ENCODE results near the gene TSC22D4.
"Not testable (repeated sequence)": the region's sequence is repeated elsewhere in the genome, so short reads cannot be mapped to it uniquely, and the experiment has no call there.

Gene TSC22D4

GRCh38 chr7:100478958-100479660, at the start of gene TSC22D4:
TSS of gene TSC22D4 (minus strand) at chr7:100479214. CDS start at chr7:100478038, 1,176 bp downstream.
- peak; percentile 91 for DNase-seq (ENCODE audit: low spot score)

GRCh38 chr7:100528108-100528866, 49.3 kb upstream of the TSC22D4 start:
- not testable (repeated sequence) for DNase-seq (ENCODE audit: low spot score)

- not testable (repeated sequence) for DNase-seq (ENCODE audit: low spot score)
Measured at GRCh38 chr7:100523192-100523591, 44.2 kb upstream of the TSC22D4 start.

- DNase-seq (ENCODE audit: low spot score): not testable (repeated sequence)
Measured at GRCh38 chr7:100521909-100522593, 43.0 kb upstream of the TSC22D4 start.

DNA sequence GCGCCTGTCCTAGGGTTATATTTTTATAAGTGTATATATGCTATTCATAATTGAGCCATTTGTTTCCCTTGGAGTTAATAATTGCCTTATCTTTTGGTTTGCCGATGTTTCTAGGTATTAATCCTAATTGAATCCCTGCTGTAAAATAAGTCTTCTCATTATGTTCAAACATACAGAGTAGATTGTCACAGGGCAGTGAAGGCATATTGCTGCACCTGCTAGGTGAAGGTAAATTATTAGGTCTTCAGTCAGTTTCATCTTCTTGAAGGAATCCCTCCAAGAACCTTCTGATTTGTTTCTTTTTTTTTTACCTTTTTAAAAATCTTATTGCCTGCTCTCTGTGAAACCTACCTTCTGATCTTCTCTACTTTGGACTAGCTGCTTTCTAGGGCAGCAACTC, 42.1 kb upstream of the TSC22D4 start:
- DNase-seq (ENCODE audit: low spot score): no peak

- DNase-seq (ENCODE audit: low spot score): no peak
Measured at GRCh38 chr7:100520138-100520537, 41.1 kb upstream of the TSC22D4 start.

- DNase-seq (ENCODE audit: low spot score): no peak
Measured at GRCh38 chr7:100519580-100519979, 40.6 kb upstream of the TSC22D4 start.

GRCh38 chr7:100517305-100517704, 38.3 kb upstream of the TSC22D4 start:
- no peak for DNase-seq (ENCODE audit: low spot score)

DNA sequence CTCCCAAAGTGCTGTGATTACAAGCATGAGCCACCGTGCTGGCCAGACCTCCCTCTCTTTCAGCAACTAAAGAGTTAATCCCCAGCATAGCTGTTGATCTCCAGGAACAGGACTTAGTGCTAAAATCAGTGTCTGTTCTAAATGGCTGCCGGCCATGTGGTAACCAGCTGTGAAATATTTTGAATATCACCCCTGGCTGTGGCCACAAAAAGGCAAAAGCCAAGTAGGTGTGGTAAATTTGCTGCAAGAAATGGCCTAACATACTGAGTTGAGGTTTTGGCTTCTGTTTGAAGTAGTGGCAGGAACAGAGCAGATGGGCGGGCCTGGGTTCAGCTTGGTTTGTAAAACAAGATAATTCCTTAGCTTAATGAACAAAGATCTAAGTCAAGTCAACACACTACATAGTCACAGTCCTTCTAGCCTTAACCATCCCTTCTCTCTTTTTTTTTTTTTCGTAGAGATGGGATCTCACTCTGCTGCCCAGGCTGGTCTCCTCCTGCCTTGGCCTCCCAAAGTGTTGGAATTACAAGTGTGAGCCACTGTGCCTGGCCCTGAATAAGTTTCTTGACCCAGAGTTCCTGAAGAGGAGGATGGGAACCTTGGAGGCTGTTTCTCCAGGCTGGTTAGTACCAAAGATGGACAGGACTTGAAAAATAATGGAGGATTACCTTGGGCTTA, 37.3 kb upstream of the TSC22D4 start:
- peak; percentile 64 for DNase-seq (ENCODE audit: low spot score)

GRCh38 chr7:100515072-100515532, 36.1 kb upstream of the TSC22D4 start:
- DNase-seq (ENCODE audit: low spot score): peak; percentile 92

DNA sequence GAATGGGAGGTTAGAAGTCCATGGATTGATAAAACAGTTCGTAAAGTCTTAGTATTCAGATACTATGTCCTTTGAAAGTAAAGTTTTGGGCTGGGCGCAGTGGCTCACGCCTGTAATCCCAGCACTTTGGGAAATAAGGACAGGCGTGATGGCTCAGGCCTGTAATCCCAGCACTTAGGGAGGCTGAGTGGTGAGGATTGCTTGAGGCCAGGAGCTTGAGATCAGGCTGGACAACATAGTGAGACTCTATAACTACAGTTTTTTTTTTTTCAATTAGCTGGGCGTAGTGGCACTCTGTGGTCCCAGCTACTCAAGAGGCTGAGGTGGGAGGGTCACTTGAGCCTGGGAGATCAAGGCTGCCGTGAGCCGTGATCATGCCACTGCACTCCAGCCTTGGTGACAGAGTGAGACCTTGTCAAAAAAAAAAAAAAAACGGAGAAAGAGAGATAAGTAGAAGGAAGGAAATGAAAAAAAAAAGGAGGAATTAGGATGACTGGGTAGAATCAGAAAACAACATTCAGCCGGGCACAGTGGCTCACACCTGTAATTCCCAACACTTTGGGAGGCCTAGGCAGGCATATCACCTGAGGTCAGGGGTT, 34.3 kb upstream of the TSC22D4 start:
- no peak for DNase-seq (ENCODE audit: low spot score)

GRCh38 chr7:100510437-100511239, 31.6 kb upstream of the TSC22D4 start:
- peak; percentile 83 for DNase-seq (ENCODE audit: low spot score)

GRCh38 chr7:100509231-100509630, 30.2 kb upstream of the TSC22D4 start:
- DNase-seq (ENCODE audit: low spot score): no peak

GRCh38 chr7:100506356-100506923, 27.4 kb upstream of the TSC22D4 start:
- no peak for DNase-seq (ENCODE audit: low spot score)

- no peak for DNase-seq (ENCODE audit: low spot score)
Measured at GRCh38 chr7:100504887-100505611, 26.0 kb upstream of the TSC22D4 start.

- DNase-seq (ENCODE audit: low spot score): not testable (repeated sequence)
Measured at GRCh38 chr7:100504031-100504430, 25.0 kb upstream of the TSC22D4 start.

- DNase-seq (ENCODE audit: low spot score): not testable (repeated sequence)
Measured at GRCh38 chr7:100500743-100501142, 21.7 kb upstream of the TSC22D4 start.

- no peak for DNase-seq (ENCODE audit: low spot score)
Measured at GRCh38 chr7:100496509-100496908, 17.5 kb upstream of the TSC22D4 start.

GRCh38 chr7:100493476-100494264, 14.7 kb upstream of the TSC22D4 start:
- DNase-seq (ENCODE audit: low spot score): no peak

Measured in COLO829 (cell line).